ENCODE data around the gene HOXC9. TPM values are rescaled to one million over a fixed set of nuclear protein-coding genes. Genes with fewer than 3 reads are reported as not detected.

The HOXC9 gene
- polyA plus RNA-seq, 1 of the 3 experiments (the other 2 are of a cell fraction) = 1.9 TPM

DNA sequence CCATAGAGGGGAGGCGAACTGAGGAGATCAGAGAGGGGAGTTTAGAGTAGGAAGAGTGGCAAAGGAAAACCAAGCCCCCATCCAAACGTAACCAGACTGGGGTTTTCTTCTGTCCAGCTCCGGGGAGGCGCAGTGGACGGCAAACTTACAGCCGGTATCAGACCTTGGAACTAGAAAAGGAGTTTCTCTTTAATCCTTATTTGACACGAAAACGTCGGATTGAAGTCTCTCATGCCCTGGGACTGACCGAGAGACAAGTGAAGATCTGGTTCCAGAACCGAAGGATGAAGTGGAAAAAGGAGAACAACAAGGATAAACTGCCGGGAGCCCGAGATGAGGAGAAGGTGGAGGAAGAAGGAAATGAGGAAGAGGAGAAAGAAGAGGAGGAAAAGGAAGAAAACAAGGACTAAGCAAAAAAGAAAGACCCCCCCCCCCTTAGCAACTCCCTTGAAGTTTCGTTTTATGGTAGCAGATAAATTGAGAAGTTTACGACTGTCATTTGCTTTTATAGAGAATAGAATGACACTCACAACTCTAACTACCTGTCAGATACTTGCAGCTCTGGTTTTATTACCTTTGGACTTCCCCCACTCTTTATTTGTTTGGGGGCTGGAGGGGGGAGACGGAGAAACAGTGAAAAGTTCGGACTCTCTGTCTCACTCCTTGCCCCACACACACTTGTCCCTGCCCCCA, 11.2 kb downstream of the HOXC9 start:
- Histone ChIP-seq H3K9ac (no peak overlapping the region), H3K4me2 (no peak overlapping the region), H3K4me1 (ENCODE audit: control insufficient read depth in 1 of 2, insufficient read depth in 2 of 2, low read depth in 1 of 2, low read length in 1 of 2) (peaks cover 0 to 19% of the 10 kb centered on the region in 2 experiments; a peak in 1 of 4 replicates), H3K27ac (ENCODE audit: low read depth in 2 of 2, low read length in 1 of 2) (no peak overlapping the region), H3K79me2 (ENCODE audit: insufficient read depth) (no peaks in the 10 kb centered on the region), H3F3A (replicated peaks; ENCODE audit: insufficient read depth) (peaks cover 8% of the 10 kb centered on the region), H4K20me1 (ENCODE audit: insufficient read depth) (no peaks in the 10 kb centered on the region), H3K36me3 (replicated peaks in 1 of 2; ENCODE audit: control insufficient read depth in 1 of 2, insufficient read depth in 2 of 2, low read length in 1 of 2) (no peaks in the 10 kb centered on the region), H3K9me3 (no peaks in the 10 kb centered on the region), H3K27me3 (ENCODE audit: insufficient read depth) (no peaks in the 10 kb centered on the region), H2AFZ (ENCODE audit: low read depth) (no peak overlapping the region), H3K9me2 (no peaks in the 10 kb centered on the region), H3K4me3 (ENCODE audit: low read depth in 2 of 2, low read length in 1 of 2) (no peak overlapping the region)
- ChIA-PET POLR2A (interaction anchor here (1.1 kb wide), 1 partner anchor 185 kb away, joined by 3 read pairs; no protein-coding TSS in a partner anchor), CTCF (interaction anchor here (0.6 to 24.5 kb wide), 8 partner anchors 11 to 388 kb away, joined by 3 to 568 read pairs (median 3); partner anchors contain the start of genes HOXC5, HOXC6, HOXC9 and SMUG1)
- no peak for DNase-seq
- TF ChIP-seq TCF12 (IDR thresholded peaks at IDR 0.05) (no peak), SMC3 (IDR thresholded peaks at IDR 0.05; ENCODE audit: low read depth, low read length) (no peak), MEF2A (IDR thresholded peaks at IDR 0.05; ENCODE audit: borderline replicate concordance, low read depth) (no peak), TAF1 (IDR thresholded peaks at IDR 0.05; ENCODE audit: borderline replicate concordance, low read depth, low read length) (no peak), EP300 (IDR thresholded peaks at IDR 0.05; ENCODE audit: borderline replicate concordance in 1 of 2, low read depth in 1 of 2, low read length in 1 of 2) (no peak), FOXJ3 (CRISPR knock-in tag; IDR thresholded peaks at IDR 0.05) (no peak), NFIC (IDR thresholded peaks at IDR 0.05; ENCODE audit: borderline replicate concordance) (no peak), SIN3A (IDR thresholded peaks at IDR 0.05; ENCODE audit: borderline replicate concordance, low read depth, low read length) (no peak), RCOR1 (IDR thresholded peaks at IDR 0.05; ENCODE audit: low read length) (no peak), NRF1 (IDR thresholded peaks at IDR 0.05; ENCODE audit: low read depth, low read length) (no peak)
- TF ChIP-seq, protein P1, sequence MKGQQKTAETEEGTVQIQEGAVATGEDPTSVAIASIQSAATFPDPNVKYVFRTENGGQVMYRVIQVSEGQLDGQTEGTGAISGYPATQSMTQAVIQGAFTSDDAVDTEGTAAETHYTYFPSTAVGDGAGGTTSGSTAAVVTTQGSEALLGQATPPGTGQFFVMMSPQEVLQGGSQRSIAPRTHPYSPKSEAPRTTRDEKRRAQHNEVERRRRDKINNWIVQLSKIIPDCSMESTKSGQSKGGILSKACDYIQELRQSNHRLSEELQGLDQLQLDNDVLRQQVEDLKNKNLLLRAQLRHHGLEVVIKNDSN (IDR thresholded peaks at IDR 0.05; ENCODE audit: borderline replicate concordance, low read depth) = no peak
- 80% methylated on average over 17 of the region's 17 CpGs for WGBS (ENCODE audit: low lambda C conversion rate)

DNA sequence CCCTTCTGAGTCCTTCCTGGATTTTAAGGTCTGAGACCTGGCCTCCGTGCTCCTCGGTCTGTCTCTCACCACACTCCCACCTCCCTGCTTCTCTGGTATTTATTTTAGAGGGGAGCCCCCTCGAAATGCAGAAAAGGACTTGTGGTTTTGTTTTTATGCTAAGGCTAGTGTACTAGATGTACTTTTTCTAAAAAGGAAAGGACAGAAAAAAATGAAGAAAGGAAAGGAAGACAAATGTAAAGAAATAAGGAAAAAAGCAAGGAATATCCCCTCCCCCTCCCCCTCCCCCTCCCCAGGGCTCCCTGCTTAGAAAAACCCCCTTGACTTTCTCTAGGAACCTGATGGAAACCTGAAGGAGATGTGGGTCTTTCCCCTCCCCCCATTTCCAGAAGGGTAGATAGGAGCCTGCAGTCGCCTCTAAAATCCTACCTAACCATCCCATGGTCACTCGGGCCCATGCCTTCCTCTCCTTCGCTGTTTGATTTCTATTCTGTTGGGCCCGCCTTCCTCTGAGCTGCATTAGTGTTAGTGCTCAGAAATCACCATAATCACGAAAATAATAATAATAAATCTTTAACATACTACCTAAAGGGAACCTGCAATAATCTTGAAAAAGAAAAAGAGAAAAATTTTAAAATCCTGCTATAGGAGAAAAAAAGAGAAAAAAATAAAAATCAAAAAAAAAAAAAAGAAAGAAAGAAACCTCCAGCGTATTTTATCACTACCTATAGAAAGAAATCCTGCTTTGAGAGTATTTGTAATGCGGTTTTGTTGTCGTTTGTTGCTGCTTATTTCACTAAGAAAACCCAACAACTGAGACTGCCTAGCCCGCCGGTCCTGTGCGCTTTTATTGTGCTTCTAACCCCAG, 11.9 kb downstream of the HOXC9 start:
- ChIA-PET CTCF (interaction anchor here (1.0 to 24.5 kb wide), 6 partner anchors 21 to 203 kb away, joined by 3 to 568 read pairs (median 6); partner anchors contain the start of genes HOXC10, HOXC5 and SMUG1), POLR2A (interaction anchor here (1.1 kb wide), 1 partner anchor 184 kb away, joined by 3 read pairs; no protein-coding TSS in a partner anchor)
- Histone ChIP-seq H3K9me2 (no peaks in the 10 kb centered on the region), H2AFZ (ENCODE audit: low read depth) (no peak overlapping the region), H3K4me1 (ENCODE audit: control insufficient read depth in 1 of 2, insufficient read depth in 2 of 2, low read depth in 1 of 2, low read length in 1 of 2) (peaks cover 0 to 23% of the 10 kb centered on the region in 2 experiments; a peak in 1 of 4 replicates), H3F3A (replicated peaks; ENCODE audit: insufficient read depth) (peaks cover 8% of the 10 kb centered on the region), H3K9me3 (no peaks in the 10 kb centered on the region), H3K79me2 (ENCODE audit: insufficient read depth) (no peaks in the 10 kb centered on the region), H3K27ac (ENCODE audit: low read depth in 2 of 2, low read length in 1 of 2) (no peak overlapping the region), H3K4me2 (no peak overlapping the region), H3K27me3 (ENCODE audit: insufficient read depth) (no peaks in the 10 kb centered on the region), H4K20me1 (ENCODE audit: insufficient read depth) (no peaks in the 10 kb centered on the region), H3K9ac (no peak overlapping the region), H3K36me3 (replicated peaks in 1 of 2; ENCODE audit: control insufficient read depth in 1 of 2, insufficient read depth in 2 of 2, low read length in 1 of 2) (no peaks in the 10 kb centered on the region), H3K4me3 (ENCODE audit: low read depth in 2 of 2, low read length in 1 of 2) (no peak overlapping the region)
- TF ChIP-seq FOSL2 (IDR thresholded peaks at IDR 0.05; ENCODE audit: borderline replicate concordance, low read depth) (no peak), RXRA (IDR thresholded peaks at IDR 0.05; ENCODE audit: borderline replicate concordance, low read depth) (no peak)
- TF ChIP-seq, protein P2, sequence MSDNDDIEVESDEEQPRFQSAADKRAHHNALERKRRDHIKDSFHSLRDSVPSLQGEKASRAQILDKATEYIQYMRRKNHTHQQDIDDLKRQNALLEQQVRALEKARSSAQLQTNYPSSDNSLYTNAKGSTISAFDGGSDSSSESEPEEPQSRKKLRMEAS (IDR thresholded peaks at IDR 0.05; ENCODE audit: low read depth) = no peak
- WGBS (ENCODE audit: low lambda C conversion rate) = 84% methylated on average over 14 of the region's 14 CpGs
- DNase-seq = no peak

Data from SK-N-SH (cell line).